Measurements from ENCODE around the gene NRCAM.

Gene NRCAM

DNA sequence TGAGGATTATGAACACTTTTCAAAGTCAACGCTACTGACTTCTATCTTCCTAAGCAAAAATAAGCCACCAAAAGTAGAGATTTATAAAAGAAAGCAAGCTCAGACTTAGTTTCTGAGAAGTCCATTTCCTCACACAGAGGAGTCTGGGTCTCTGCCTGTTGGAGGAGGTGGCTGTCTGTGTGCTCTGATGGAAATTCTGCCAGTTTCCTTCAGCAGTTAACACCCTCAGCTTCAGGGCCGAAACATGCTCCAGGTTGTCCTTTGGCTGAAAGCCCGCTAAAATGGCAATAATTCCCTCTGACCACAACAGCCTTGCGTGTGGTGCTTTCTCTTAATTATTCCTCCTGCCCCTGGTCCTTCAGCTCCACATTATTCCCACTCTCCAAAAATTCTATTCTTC is 198.3 kb downstream of the NRCAM start:
- DNase-seq = no peak
- no peak for TF ChIP-seq GATA1 (IDR thresholded peaks at IDR 0.05; ENCODE audit: low read depth, low read length)
- TF ChIP-seq POLR2A (IDR thresholded peaks at IDR 0.05; ENCODE audit: low read length) = no peak

GRCh38 chr7:108254259-108254658 is 202.0 kb downstream of the NRCAM start:
- DNase-seq = no peak
- TF ChIP-seq GATA1 (IDR thresholded peaks at IDR 0.05; ENCODE audit: low read depth, low read length) = no peak
- no peak for TF ChIP-seq POLR2A (IDR thresholded peaks at IDR 0.05; ENCODE audit: low read length)

DNA sequence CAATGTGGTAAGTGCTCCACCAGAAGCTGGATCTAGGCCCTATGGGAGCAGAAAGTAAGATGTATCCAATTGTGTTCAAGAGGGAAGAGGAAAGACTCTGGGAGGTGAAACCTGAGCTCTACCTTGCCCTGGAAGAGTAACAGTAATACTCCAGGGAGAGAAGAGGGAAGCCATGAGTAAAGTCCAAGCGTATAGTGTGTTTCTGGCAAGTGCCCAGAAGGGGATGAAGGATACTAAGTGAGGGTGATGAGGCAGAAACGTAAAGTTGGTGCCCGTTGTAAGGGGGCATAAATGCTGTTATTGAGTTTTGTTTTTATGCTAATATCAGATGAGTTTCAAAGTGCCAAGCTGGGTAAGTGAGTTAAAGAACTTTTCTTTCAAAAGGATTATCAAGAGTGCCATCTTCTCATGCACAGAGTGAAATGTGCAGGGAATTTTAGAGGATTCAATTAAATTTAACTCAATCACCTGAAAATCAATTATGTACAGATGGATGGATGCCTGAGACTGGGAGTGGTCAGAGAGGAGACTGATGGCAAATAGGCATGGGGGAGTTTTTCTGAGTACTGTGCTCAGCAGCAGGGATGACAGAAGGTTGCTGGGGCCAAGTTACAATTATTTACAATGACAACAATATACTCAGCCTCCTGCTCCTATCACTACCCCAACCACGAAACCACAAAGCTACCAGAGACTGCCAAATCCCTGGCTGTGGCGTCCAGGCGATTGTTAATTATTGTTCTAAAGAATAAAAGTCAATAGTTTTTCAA is 202.8 kb downstream of the NRCAM start:
- DNase-seq = no peak
- TF ChIP-seq POLR2A (IDR thresholded peaks at IDR 0.05; ENCODE audit: low read length) (no peak), GATA1 (IDR thresholded peaks at IDR 0.05; ENCODE audit: low read depth, low read length) (no peak)

- no peak for DNase-seq
- no peak for TF ChIP-seq POLR2A (IDR thresholded peaks at IDR 0.05; ENCODE audit: low read length)
- TF ChIP-seq GATA1 (IDR thresholded peaks at IDR 0.05; ENCODE audit: low read depth, low read length) = no peak
Observed at GRCh38 chr7:108252177-108252576, 204.1 kb downstream of the NRCAM start.

GRCh38 chr7:108251700-108252099 is 204.5 kb downstream of the NRCAM start:
- no peak for DNase-seq
- TF ChIP-seq GATA1 (IDR thresholded peaks at IDR 0.05; ENCODE audit: low read depth, low read length) (no peak), POLR2A (IDR thresholded peaks at IDR 0.05; ENCODE audit: low read length) (no peak)

DNA sequence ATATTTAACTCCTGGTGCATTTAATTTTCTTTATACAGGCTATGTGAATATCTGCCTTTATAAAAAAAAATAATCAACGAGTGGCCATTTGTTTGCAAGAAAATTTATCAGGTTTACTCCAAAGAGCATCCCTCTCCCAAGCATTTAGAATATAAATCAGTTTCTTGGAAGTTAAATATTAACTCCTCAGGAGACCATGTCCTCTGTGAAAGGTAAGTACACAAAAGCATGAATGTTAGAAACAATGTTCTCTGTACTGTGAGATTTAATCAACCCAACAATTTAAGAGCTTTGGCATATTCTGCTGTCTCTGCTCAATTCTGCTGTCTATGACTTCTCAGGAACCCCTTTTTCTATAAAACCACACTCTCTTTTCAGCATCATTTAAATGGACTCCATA is 206.8 kb downstream of the NRCAM start:
- no peak for TF ChIP-seq GATA1 (IDR thresholded peaks at IDR 0.05; ENCODE audit: low read depth, low read length)
- TF ChIP-seq POLR2A (IDR thresholded peaks at IDR 0.05; ENCODE audit: low read length) = no peak

GRCh38 chr7:108248821-108249220 is 207.4 kb downstream of the NRCAM start:
- no peak for DNase-seq
- TF ChIP-seq GATA1 (IDR thresholded peaks at IDR 0.05; ENCODE audit: low read depth, low read length) (no peak), POLR2A (IDR thresholded peaks at IDR 0.05; ENCODE audit: low read length) (no peak)

More for the DNA sequence above, 206.8 kb downstream of the NRCAM start:
- DNase-seq = no peak

- TF ChIP-seq POLR2A (IDR thresholded peaks at IDR 0.05; ENCODE audit: low read length) = no peak
- DNase-seq = no peak
Observed at GRCh38 chr7:108248418-108248817, 207.8 kb downstream of the NRCAM start.

DNA sequence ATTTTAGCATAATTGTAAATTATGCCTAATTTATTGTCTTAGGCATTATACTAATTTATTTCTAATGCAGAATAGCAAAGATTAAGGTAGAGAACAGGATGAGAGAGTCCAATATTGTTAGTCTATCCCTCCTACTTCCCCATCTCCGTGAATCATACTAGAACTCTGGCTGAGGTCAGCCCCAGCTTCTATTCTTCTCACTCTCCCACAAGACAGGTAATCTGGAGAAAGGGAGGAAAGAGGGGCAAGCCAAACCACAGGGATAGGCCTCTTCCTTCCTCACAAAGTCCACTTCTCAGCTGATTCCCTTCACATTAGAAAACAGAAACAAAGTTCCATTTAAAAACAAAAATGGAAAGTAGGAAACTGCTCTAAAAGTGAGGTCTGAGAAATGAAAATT is 208.6 kb downstream of the NRCAM start:
- TF ChIP-seq GATA1 (IDR thresholded peaks at IDR 0.05; ENCODE audit: low read depth, low read length) (no peak), POLR2A (IDR thresholded peaks at IDR 0.05; ENCODE audit: low read length) (no peak)
- no peak for DNase-seq

DNA sequence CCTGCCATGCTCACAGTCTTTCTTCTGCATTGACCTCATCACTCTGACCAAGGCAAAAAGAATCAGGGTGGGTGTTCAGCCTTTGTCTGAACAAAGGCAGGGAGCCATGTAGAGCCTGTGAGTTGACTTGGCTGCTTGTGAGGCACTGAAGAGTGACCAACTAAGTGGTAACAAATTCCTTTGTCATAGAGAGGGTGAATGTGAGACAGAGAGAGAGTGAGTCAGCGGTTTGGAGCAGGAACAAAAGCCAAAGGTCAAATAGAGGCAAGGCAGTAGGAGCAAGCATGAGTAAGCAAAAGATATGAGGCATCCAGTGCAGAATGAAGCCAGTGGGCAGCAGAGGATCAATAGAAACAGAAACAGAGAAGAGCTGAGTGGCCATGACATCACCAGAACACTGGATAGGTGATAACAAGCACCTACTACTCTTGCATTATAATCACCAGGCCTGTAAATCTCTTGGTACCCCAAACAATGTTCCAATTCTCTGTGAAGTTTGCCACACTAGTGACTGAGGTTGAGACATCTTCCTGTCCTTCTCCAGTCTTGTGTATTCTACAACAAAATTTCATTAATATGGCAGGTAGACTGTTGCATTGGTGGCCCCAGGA is 209.9 kb downstream of the NRCAM start:
- TF ChIP-seq POLR2A (IDR thresholded peaks at IDR 0.05; ENCODE audit: low read length) (no peak), GATA1 (IDR thresholded peaks at IDR 0.05; ENCODE audit: low read depth, low read length) (no peak)
- DNase-seq = peak; percentile 71 to 76

- DNase-seq = no peak
Observed at GRCh38 chr7:108245523-108246226, 210.6 kb downstream of the NRCAM start.

DNA sequence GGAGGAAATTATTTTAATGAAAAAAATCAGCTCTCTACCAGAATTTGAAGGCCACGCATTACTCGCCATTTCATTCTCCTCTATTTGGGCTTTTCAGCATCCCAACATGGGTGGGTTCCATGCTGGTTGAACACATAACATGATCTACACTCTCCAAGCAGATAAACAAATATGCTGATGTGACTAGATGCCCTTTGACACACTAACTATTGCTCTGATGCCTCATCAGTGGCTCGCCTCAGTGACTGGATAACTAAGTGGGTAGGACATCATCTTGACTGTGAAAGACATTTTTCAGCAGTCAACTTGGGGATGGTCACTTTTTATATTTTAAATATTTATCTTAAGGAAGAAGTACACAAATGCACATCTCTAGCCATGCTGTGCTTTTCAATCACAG is 212.1 kb downstream of the NRCAM start:
- no peak for TF ChIP-seq POLR2A (IDR thresholded peaks at IDR 0.05; ENCODE audit: low read length)
- TF ChIP-seq GATA1 (IDR thresholded peaks at IDR 0.05; ENCODE audit: low read depth, low read length) = no peak
- DNase-seq = no peak

More at GRCh38 chr7:108245523-108246226, 210.6 kb downstream of the NRCAM start:
- TF ChIP-seq POLR2A (IDR thresholded peaks at IDR 0.05; ENCODE audit: low read length) (no peak), GATA1 (IDR thresholded peaks at IDR 0.05; ENCODE audit: low read depth, low read length) (no peak)

DNA sequence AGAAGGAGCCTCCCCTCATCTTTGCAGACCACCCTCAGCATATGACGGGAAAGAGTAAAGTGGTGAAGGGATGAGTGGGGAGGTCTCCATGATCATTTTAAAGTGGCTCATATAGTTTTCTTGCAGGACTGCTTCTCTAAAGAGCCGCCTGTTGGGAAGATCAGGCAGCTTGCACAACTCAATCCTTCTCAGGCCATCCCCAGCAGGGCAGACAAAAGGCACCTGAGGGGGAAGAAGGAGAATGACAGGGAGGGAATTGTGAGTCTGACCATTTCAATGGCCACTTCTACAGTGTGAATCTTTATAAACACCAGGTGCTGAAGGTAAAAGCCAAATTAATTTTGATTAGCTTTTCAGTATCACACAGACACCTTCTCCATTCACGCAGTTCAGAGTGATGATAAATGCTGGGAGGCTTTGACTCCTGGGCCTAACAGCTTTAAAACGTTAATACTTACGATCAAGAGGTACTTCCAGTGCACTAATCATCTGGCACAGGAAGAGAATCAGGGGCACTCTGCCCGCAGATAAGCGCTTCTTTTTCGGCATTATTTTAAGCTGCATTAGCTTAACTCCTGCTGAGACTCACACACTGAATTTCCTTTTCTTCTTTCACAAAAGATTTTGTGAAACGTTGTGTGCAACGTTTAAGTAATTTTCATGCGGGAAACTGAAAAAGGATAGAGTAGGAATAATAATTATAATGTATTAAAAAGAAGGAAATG is 216.6 kb downstream of the NRCAM start:
- DNase-seq = peak in 1 of 2 experiments; percentile 11
- TF ChIP-seq POLR2A (IDR thresholded peaks at IDR 0.05; ENCODE audit: low read length) (no peak), GATA1 (IDR thresholded peaks at IDR 0.05; ENCODE audit: low read depth, low read length) (no peak)
